ENCODE results near the gene HOXA6. TPM values are rescaled to one million over a fixed set of nuclear protein-coding genes. Genes with fewer than 3 reads are reported as not detected.
A peak's percentile ranks its signal among the peaks of the same experiment; 100 is the strongest.

Gene HOXA6
- total RNA-seq, 1 experiment from 2014 or later: 12.7 TPM

GRCh38 chr7:27173956-27174873, 26.6 kb upstream of the HOXA6 start, which contains the start of gene HOXA10:
Gene HOXA10, minus strand, starts transcription at chr7:27174320. Its CDS starts 14 bp downstream, at chr7:27174306.
- Histone ChIP-seq H3K4me2 (ENCODE audit: low read length) (peak within 1 kb of the TSS; percentile 97), H3K4me1 (ENCODE audit: control insufficient read depth in 1 of 2, insufficient read depth in 2 of 2, low read length in 2 of 2) (peaks cover 29 to 50% of the 10 kb centered on the region in 2 experiments), H3K9ac (ENCODE audit: low read length) (peak within 1 kb of the TSS; percentile 89), H3K9me2 (ENCODE audit: insufficient read depth) (no peaks in the 10 kb centered on the region), H3K9me3 (ENCODE audit: control insufficient read depth in 1 of 2, insufficient read depth in 1 of 2, low read depth in 1 of 2, low read length in 2 of 2) (no peaks in the 10 kb centered on the region), H3K36me3 (ENCODE audit: control insufficient read depth in 1 of 2, insufficient read depth in 2 of 2, low read length in 2 of 2) (no peaks in the 10 kb centered on the region), H3K27ac (ENCODE audit: low read depth, low read length) (peak within 1 kb of the TSS; percentile 91), H4K20me1 (ENCODE audit: insufficient read depth) (no peaks in the 10 kb centered on the region), H2AFZ (ENCODE audit: low read depth, low read length, poor library complexity, severe bottlenecking) (no peak within 1 kb of the TSS), H3K79me2 (ENCODE audit: insufficient read depth, low read length) (peaks cover 56% of the 10 kb centered on the region), H3K27me3 (ENCODE audit: insufficient read depth, low read length) (no peaks in the 10 kb centered on the region), H3K4me3 (replicated peaks in 1 of 2; ENCODE audit: low read depth in 1 of 2, low read length in 2 of 2) (peak within 1 kb of the TSS; percentile 66 to 77)
- POLR2A ChIA-PET: interaction anchor here (2.2 kb wide), 1 partner anchor 11 kb away, joined by 7 read pairs; the partner anchor contains the start of gene HOXA11
- no peak for TF ChIP-seq ZBTB33 (IDR thresholded peaks at IDR 0.05; ENCODE audit: extremely low read depth, insufficient replicate concordance, low read length)
- no peak for TF ChIP-seq MAX (IDR thresholded peaks at IDR 0.05)
- no peak for TF ChIP-seq EZH2phosphoT487 (IDR thresholded peaks at IDR 0.05; ENCODE audit: borderline replicate concordance)
- no peak for TF ChIP-seq JUND (IDR thresholded peaks at IDR 0.05)
- TF ChIP-seq RAD21 (IDR thresholded peaks at IDR 0.05; ENCODE audit: low read depth): no peak
- TF ChIP-seq POLR2AphosphoS5 (IDR thresholded peaks at IDR 0.05; ENCODE audit: low read depth, low read length): 0 out of 2 replicates have a peak, but pooled peaks have one; percentile 38
- TF ChIP-seq YY1 (IDR thresholded peaks at IDR 0.05; ENCODE audit: extremely low read depth, insufficient replicate concordance, low read depth, low read length): no peak
- no peak for TF ChIP-seq ZNF274 (IDR thresholded peaks at IDR 0.05; ENCODE audit: low read depth, low read length)
- TF ChIP-seq POLR2A (IDR thresholded peaks at IDR 0.05; ENCODE audit: borderline replicate concordance, extremely low read depth, insufficient read depth, insufficient read length): peak; percentile 22
- no TSS peak for BruUV-seq (replicated peaks)
- CTCF ChIA-PET: no interaction called here
- DNase-seq (ENCODE audit: low read depth, low spot score) (no peak), ATAC-seq (peak; percentile 31)
- RAD21 ChIA-PET (ENCODE audit: low non-redundant PET in 1 of 2, low total read pairs in 2 of 2, uncharacterized antibody in 2 of 2, unreplicated experiment in 2 of 2): no interaction called here
- intact Hi-C loops (cut with micrococcal nuclease): no loop called here

All from HCT116 (cell line).